ENCODE results near the gene KCNN1.
"Not testable (repeated sequence)": the region's sequence is repeated elsewhere in the genome, so short reads cannot be mapped to it uniquely, and the experiment has no call there.

The KCNN1 gene

GRCh38 chr19:18000915-18001776 lies 34.2 kb downstream of the KCNN1 start:
- peak; percentile 96 for DNase-seq (ENCODE audit: low spot score)

GRCh38 chr19:18001777-18002345 lies 35.0 kb downstream of the KCNN1 start:
- peak; percentile 38 for DNase-seq (ENCODE audit: low spot score)

- DNase-seq (ENCODE audit: low spot score) = peak; percentile 38
Observed at GRCh38 chr19:18002347-18002850, 35.5 kb downstream of the KCNN1 start.

- not testable (repeated sequence) for DNase-seq (ENCODE audit: low spot score)
Observed at GRCh38 chr19:18005750-18006149, 38.8 kb downstream of the KCNN1 start.

GRCh38 chr19:18007044-18007916 lies 40.4 kb downstream of the KCNN1 start:
- DNase-seq (ENCODE audit: low spot score) = peak; percentile 89

- DNase-seq (ENCODE audit: low spot score) = peak; percentile 93
Observed at GRCh38 chr19:18007917-18008673, 41.2 kb downstream of the KCNN1 start, which contains the start of gene ARRDC2. Gene ARRDC2 (plus strand): TSS chr19:18008170. CDS start chr19:18008311, 141 bp downstream.

GRCh38 chr19:18008814-18009213 lies 41.9 kb downstream of the KCNN1 start:
- peak; percentile 5 for DNase-seq (ENCODE audit: low spot score)

GRCh38 chr19:18009412-18010066 lies 42.6 kb downstream of the KCNN1 start:
- DNase-seq (ENCODE audit: low spot score) = no peak

- no peak for DNase-seq (ENCODE audit: low spot score)
Observed at GRCh38 chr19:18010149-18010548, 43.2 kb downstream of the KCNN1 start.

- DNase-seq (ENCODE audit: low spot score) = peak; percentile 10
Observed at GRCh38 chr19:18013210-18014111, 46.6 kb downstream of the KCNN1 start.

GRCh38 chr19:18014197-18014596 lies 47.3 kb downstream of the KCNN1 start:
- DNase-seq (ENCODE audit: low spot score) = no peak

GRCh38 chr19:18016209-18016910 lies 49.5 kb downstream of the KCNN1 start:
- no peak for DNase-seq (ENCODE audit: low spot score)

GRCh38 chr19:18017275-18018083 lies 50.6 kb downstream of the KCNN1 start:
- peak; percentile 25 for DNase-seq (ENCODE audit: low spot score)

GRCh38 chr19:18020212-18021085 lies 53.5 kb downstream of the KCNN1 start:
- DNase-seq (ENCODE audit: low spot score) = peak; percentile 51

- DNase-seq (ENCODE audit: low spot score) = peak; percentile 89
Observed at GRCh38 chr19:18021121-18021755, 54.3 kb downstream of the KCNN1 start.

GRCh38 chr19:18023622-18024251 lies 56.8 kb downstream of the KCNN1 start:
- no peak for DNase-seq (ENCODE audit: low spot score)

Measured in hematopoietic multipotent progenitor cell treated with erythropoietin and hydrocortisone succinate and interleukin-3 and kit ligand, for 15 days (in vitro differentiated cells).